Tibial artery (tissue), 4 donors: ENCODE data around the gene ADAMTS2.

ENCODE experiments used
- DNase-seq, 2 donors: peaks; one replicate each; pipeline ENCODE4 v3.0.0-alpha.2; 2019
- H3K27ac ChIP-seq, 2 donors: fragments of 200-600 bp; sonication (generic) in 1 of 2; 1 replicate in 1 of 2; 2 replicates in 1 of 2; pipeline ENCODE4 v1.5.1; 2018 to 2019; ENCODE audit warnings: mild to moderate bottlenecking in 1 of 2
- H3K27me3 ChIP-seq, 2 donors: fragments of 200-600 bp; sonication (generic) in 1 of 2; one replicate each; pipeline versions ENCODE4 v1.5.1 to v1.6.0; 2016 to 2019
- H3K36me3 ChIP-seq, 3 donors: fragments of 200-600 bp; sonication (generic) in 2 of 3; one replicate each; pipeline ENCODE4 v1.5.1; 2016 to 2019; ENCODE audit warnings: mild to moderate bottlenecking in 2 of 3
- H3K4me1 ChIP-seq, 4 donors: fragments of 200-600 bp; sonication (generic) in 2 of 4; 1 replicate in 3 of 4; 2 replicates in 1 of 4; pipeline ENCODE4 v1.5.1; 2016 to 2019
- H3K4me3 ChIP-seq, 2 donors: fragments of 200-600 bp; sonication (generic) in 1 of 2; 1 replicate in 1 of 2; 2 replicates in 1 of 2; pipeline ENCODE4 v1.5.1; 2018 to 2019; ENCODE audit warnings: mild to moderate bottlenecking in 2 of 2
- H3K9me3 ChIP-seq, 3 donors: fragments of 200-600 bp; sonication (generic) in 1 of 3; one replicate each; pipeline ENCODE4 v1.5.1; 2016 to 2019
- CTCF ChIP-seq, 2 experiments: fragments of 200-600 bp in 1 of 2; fragments of 450-650 bp in 1 of 2; IDR thresholded peaks; one replicate each; pipeline ENCODE4 v1.5.1; 2017 to 2019; ENCODE audit warnings: antibody characterized with exemption in 2 of 2, mild to moderate bottlenecking in 1 of 2, moderate library complexity in 1 of 2
- intact Hi-C: fragments of 100-400 bp; cut with DNase I; formaldehyde crosslinking; loops from one replicate; pipeline ENCODE4 v1.15.0; 2023; ENCODE audit warnings: low total_unique reads

The ADAMTS2 gene

GRCh38 chr5:179120421-179120861 is 224.8 kb downstream of the ADAMTS2 start:
- no peak for TF ChIP-seq CTCF (IDR thresholded peaks at IDR 0.05)
- DNase-seq, result peak in 1 of 2 donors; percentile 51
- H3K4me1 ChIP-seq, result no peaks in the 10 kb centered on the region
- H3K27ac ChIP-seq, result no peak overlapping the region
- H3K36me3 ChIP-seq, result peaks cover 28 to 68% (median 41%) of the 10 kb centered on the region in 3 donors
- H3K4me3 ChIP-seq, result no peak overlapping the region
- H3K9me3 ChIP-seq, result peaks cover 0 to 47% (median 18%) of the 10 kb centered on the region in 3 donors
- intact Hi-C loops, result no loop called here
- H3K27me3 ChIP-seq, result no peaks in the 10 kb centered on the region

GRCh38 chr5:179119415-179120170 is 225.7 kb downstream of the ADAMTS2 start:
- DNase-seq, result peak in 1 of 2 donors; percentile 50
- Histone ChIP-seq H3K9me3 (peaks cover 0 to 55% (median 27%) of the 10 kb centered on the region in 3 donors), H3K27me3 (no peaks in the 10 kb centered on the region), H3K27ac (no peak overlapping the region), H3K4me1 (no peaks in the 10 kb centered on the region), H3K36me3 (peaks cover 36 to 68% (median 39%) of the 10 kb centered on the region in 3 donors), H3K4me3 (no peak overlapping the region)
- intact Hi-C loops, result no loop called here
- no peak for TF ChIP-seq CTCF (IDR thresholded peaks at IDR 0.05)

- no peaks in the 10 kb centered on the region for H3K4me1 ChIP-seq
- no peaks in the 10 kb centered on the region for H3K27me3 ChIP-seq
- no peak overlapping the region for H3K27ac ChIP-seq
- DNase-seq, result peak in 1 of 2 donors; percentile 6
- TF ChIP-seq CTCF (IDR thresholded peaks at IDR 0.05), result no peak
- intact Hi-C loops, result no loop called here
- H3K36me3 ChIP-seq, result peaks cover 42 to 69% (median 43%) of the 10 kb centered on the region in 3 donors
- no peak overlapping the region for H3K4me3 ChIP-seq
- peaks cover 5 to 63% (median 34%) of the 10 kb centered on the region in 3 donors for H3K9me3 ChIP-seq
Observed at GRCh38 chr5:179118756-179119414, 226.4 kb downstream of the ADAMTS2 start.

- TF ChIP-seq CTCF (IDR thresholded peaks at IDR 0.05), result no peak
- no peak overlapping the region for H3K4me3 ChIP-seq
- no peaks in the 10 kb centered on the region for H3K4me1 ChIP-seq
- DNase-seq, result no peak
- peaks cover 5 to 68% (median 39%) of the 10 kb centered on the region in 3 donors for H3K9me3 ChIP-seq
- intact Hi-C loops, result no loop called here
- H3K27me3 ChIP-seq, result no peaks in the 10 kb centered on the region
- H3K27ac ChIP-seq, result no peak overlapping the region
- peaks cover 48 to 74% (median 49%) of the 10 kb centered on the region in 3 donors for H3K36me3 ChIP-seq
Observed at GRCh38 chr5:179118338-179118737, 226.9 kb downstream of the ADAMTS2 start.

- Histone ChIP-seq H3K9me3 (peaks cover 14 to 78% (median 56%) of the 10 kb centered on the region in 3 donors), H3K27ac (no peak overlapping the region), H3K27me3 (no peaks in the 10 kb centered on the region), H3K4me3 (no peak overlapping the region), H3K36me3 (peaks cover 31 to 57% (median 55%) of the 10 kb centered on the region in 3 donors), H3K4me1 (no peaks in the 10 kb centered on the region)
- DNase-seq, result peak in 1 of 2 donors; percentile 27
- TF ChIP-seq CTCF (IDR thresholded peaks at IDR 0.05), result no peak
- intact Hi-C loops, result no loop called here
Observed at GRCh38 chr5:179115845-179116524, 229.3 kb downstream of the ADAMTS2 start.
